ENCODE results near the gene VWA3A.

- TF ChIP-seq, protein P1, sequence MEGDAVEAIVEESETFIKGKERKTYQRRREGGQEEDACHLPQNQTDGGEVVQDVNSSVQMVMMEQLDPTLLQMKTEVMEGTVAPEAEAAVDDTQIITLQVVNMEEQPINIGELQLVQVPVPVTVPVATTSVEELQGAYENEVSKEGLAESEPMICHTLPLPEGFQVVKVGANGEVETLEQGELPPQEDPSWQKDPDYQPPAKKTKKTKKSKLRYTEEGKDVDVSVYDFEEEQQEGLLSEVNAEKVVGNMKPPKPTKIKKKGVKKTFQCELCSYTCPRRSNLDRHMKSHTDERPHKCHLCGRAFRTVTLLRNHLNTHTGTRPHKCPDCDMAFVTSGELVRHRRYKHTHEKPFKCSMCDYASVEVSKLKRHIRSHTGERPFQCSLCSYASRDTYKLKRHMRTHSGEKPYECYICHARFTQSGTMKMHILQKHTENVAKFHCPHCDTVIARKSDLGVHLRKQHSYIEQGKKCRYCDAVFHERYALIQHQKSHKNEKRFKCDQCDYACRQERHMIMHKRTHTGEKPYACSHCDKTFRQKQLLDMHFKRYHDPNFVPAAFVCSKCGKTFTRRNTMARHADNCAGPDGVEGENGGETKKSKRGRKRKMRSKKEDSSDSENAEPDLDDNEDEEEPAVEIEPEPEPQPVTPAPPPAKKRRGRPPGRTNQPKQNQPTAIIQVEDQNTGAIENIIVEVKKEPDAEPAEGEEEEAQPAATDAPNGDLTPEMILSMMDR (IDR thresholded peaks at IDR 0.05; ENCODE audit: low read depth, low read length, poor library complexity, severe bottlenecking): no peak
- TF ChIP-seq EZH2phosphoT487 (IDR thresholded peaks at IDR 0.05; ENCODE audit: borderline replicate concordance, low read length): no peak
These were observed 113.3 kb downstream of the VWA3A start for GRCh38 chr16:22205577-22206012.

Data from DOHH2 (cell line).